Sigmoid colon (tissue), 4 donors: ENCODE data around the gene CACNG7.

ENCODE experiments used
- CTCF ChIP-seq, 4 experiments: fragments of 450-650 bp in 3 of 4; fragments of 200-600 bp in 1 of 4; IDR thresholded peaks; one replicate each; pipeline ENCODE4 v1.5.1; 2016 to 2019; ENCODE audit warnings: antibody characterized with exemption in 4 of 4, mild to moderate bottlenecking in 3 of 4, moderate library complexity in 2 of 4
- EP300 ChIP-seq, 4 donors: sonication (generic); formaldehyde crosslinking; IDR thresholded peaks; one replicate each; pipeline ENCODE4 v1.6.1; 2017; ENCODE audit warnings: antibody characterized with exemption in 4 of 4
- POLR2A ChIP-seq, 2 donors: fragments of 450-650 bp; IDR thresholded peaks; one replicate each; pipeline ENCODE4 v1.6.1; 2016; ENCODE audit warnings: antibody characterized with exemption in 2 of 2, mild to moderate bottlenecking in 2 of 2, moderate library complexity in 2 of 2
- POLR2AphosphoS5 ChIP-seq, 4 donors: sonication (generic); formaldehyde crosslinking; IDR thresholded peaks; one replicate each; pipeline ENCODE4 v1.6.1; 2017; ENCODE audit warnings: antibody characterized with exemption in 4 of 4

- TF ChIP-seq CTCF (IDR thresholded peaks at IDR 0.05) (no peak), POLR2A (IDR thresholded peaks at IDR 0.05) (no peak), EP300 (IDR thresholded peaks at IDR 0.05) (no peak), POLR2AphosphoS5 (IDR thresholded peaks at IDR 0.05) (peak in 2 of 4 donors; percentile 71 to 86)
Measured at GRCh38 chr19:53877361-53877766, 31.7 kb upstream of the CACNG7 start.
